ENCODE results near the gene LYZL4.

The LYZL4 gene, protein sequence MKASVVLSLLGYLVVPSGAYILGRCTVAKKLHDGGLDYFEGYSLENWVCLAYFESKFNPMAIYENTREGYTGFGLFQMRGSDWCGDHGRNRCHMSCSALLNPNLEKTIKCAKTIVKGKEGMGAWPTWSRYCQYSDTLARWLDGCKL

DNA sequence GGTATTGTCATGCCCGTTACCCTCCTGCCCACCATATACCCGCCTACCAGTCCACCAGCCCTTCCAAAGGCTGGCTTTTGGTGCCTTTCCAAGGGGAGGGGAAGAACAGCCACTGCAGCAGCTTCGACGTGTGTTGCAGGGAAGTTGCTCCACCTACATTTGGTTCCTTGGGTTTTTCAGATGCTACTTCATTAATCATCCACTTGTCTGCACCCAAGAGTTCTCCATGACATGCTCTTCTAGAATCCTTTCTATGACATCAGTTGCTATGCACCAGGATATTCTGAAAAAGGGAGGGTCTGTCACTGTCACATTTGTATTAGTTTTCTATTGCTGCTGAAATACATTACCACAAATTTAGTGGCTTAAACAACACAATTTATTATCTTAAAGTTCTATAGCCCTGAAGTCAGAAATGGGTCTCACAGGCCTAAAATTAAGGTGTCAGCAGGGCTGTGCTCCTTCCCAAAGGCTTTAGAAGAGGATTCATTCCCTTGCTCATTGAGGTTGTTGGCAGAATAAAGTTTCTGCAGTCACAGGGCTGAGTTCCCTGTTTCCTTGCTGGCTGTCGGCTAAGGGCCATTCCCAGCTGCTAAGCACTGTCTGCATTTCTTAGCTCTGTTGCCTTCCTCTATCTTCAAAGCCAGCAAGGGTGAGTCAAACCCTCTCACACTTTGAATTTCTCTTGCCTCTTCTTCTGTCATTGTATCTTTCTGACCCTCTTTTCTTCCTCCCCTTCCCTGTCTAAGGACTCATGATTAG lies at the start of gene LYZL4:
LYZL4 (minus strand) TSS at position 241 of the 762 bp plus-strand sequence. CDS start 3,359 bp downstream, outside the sequence.
- no peak for DNase-seq (ENCODE audit: low spot score)

- no peak for DNase-seq (ENCODE audit: low spot score)
Measured at GRCh38 chr3:42459151-42459550, 48.7 kb upstream of the LYZL4 start.

- no peak for DNase-seq (ENCODE audit: low spot score)
Measured at GRCh38 chr3:42456211-42456610, 45.8 kb upstream of the LYZL4 start.

GRCh38 chr3:42451546-42452230 lies 41.3 kb upstream of the LYZL4 start:
- DNase-seq (ENCODE audit: low spot score) = no peak

DNA sequence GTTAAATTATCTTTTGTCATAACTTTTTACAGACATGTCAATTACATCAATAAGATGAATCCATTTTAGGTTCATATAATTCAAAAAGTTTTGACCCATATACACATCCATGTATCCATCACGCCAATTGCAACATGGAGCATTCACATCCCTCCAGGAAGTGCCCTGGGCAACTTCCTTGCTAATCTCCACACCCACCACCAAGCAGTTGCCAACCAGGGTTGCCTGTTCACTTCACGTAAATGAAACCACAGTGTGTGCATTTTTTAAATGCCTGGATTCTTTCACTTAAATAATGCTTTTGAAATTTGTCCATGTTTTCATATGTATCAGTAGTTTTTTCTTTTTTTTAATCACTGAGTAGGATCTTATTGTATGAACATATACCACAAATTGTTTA lies 40.7 kb upstream of the LYZL4 start:
- DNase-seq (ENCODE audit: low spot score) = no peak

DNA sequence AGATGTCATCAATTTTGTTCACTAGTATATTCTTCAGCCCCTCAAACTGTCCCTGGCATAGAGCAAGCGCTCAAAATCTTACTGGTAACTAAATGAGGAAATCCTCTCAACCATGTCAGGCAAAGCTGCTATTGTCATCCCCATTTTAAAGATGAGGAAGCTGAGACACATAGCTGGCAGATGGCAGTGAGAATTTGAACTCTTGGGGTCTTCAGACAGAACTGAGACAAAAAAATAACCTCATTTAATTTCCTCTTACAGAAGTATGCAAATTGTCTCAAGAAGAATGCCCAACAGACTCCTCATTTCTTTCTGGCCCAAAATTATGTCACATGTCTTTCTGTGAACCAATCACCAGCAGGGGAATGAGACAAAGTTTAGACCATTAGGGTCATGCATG lies 40.2 kb upstream of the LYZL4 start:
- DNase-seq (ENCODE audit: low spot score) = no peak

DNA sequence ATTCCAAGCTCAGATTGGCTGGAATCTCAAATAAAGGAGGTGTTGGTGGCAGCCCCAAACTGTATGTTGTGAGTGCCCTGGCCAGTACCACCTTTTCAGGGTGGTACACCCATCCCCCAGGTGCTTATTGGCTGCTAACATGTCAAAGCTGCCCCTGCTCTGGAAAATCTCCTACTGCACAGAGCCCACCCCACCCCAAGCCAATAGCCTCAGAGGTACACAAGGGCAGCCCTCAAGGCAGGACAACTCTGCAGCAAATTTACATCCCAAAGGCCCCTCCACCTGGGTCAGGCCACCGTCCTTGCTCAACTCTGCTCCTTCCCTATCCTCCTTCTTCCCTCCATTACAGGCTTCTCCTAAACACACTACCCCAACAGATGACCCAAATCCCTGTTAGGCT lies 37.1 kb upstream of the LYZL4 start:
- DNase-seq (ENCODE audit: low spot score) = no peak

DNA sequence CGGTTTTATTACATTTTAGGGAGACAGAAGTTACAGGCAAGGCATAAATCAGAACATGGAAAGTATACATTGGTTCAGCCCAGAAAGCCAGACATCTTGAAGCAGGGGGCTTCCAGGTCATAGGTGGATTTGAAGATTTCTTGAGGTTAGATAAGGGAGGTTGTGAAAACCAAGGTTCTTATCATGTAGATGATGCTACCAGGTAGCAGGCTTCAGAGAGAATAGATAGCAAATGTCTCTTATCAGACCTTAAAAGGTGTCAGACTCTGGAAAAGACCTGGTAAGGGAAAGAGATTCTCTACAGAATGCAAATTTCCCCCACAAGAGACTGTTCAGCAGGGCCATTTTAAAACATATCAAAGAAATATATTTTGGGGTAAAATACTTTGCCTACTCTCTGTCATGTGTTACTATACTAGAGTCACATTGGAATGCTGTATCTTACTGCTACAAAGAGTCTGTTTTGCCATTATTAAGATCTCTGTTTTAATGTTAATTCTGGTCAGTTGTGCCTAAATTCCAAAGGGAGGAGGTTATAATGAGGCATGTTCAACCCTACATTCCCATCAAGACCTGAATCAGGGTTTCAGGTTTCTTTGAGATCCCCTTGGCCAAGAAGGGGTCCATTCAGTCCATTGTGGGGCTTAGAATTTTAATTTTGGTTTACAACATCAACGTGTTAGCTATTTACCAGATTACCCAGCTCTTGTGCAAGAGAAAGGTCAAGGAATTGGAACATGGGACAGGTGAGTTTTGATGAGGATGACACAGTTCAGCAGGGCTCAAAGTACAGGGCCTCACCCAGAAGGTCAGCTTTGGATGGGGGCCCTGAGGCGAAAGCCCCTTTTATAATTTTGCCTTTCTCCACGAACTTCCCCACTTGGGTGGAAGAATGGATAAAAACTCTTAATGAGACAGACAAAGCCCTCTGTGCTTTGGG lies 36.0 kb upstream of the LYZL4 start:
- DNase-seq (ENCODE audit: low spot score) = no peak

DNA sequence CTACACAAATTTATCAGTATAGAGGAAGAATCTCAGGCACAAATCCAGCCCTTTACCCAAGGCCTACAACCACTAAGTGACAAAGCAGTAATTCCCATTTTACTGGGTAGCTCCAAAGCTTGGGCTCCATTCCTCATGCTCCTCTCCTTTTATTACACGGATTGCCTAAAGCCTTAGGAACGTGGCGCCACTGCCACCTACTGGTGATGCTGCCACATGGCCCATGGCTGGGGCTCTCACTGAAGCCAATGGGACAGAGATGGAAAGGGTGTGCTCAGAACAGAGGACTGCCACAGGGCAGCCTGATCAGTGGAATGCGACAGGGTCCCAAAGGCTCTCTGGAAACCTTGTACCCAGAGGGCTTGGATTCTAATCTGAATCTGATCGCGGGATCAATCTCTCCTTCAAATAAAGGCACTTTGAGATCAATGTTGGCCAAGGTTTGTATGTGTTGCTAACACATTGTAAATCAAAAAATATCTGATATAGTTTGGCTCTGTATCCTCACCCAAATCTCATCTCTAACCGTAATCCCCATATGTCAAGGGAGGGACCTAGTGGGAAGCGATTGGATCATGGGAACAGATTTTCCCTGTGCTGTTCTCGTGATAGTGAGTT lies 33.5 kb upstream of the LYZL4 start:
- peak; percentile 95 for DNase-seq (ENCODE audit: low spot score)

- no peak for DNase-seq (ENCODE audit: low spot score)
Measured at GRCh38 chr3:42443292-42443691, 32.9 kb upstream of the LYZL4 start.

- no peak for DNase-seq (ENCODE audit: low spot score)
Measured at GRCh38 chr3:42442640-42443039, 32.2 kb upstream of the LYZL4 start.

DNA sequence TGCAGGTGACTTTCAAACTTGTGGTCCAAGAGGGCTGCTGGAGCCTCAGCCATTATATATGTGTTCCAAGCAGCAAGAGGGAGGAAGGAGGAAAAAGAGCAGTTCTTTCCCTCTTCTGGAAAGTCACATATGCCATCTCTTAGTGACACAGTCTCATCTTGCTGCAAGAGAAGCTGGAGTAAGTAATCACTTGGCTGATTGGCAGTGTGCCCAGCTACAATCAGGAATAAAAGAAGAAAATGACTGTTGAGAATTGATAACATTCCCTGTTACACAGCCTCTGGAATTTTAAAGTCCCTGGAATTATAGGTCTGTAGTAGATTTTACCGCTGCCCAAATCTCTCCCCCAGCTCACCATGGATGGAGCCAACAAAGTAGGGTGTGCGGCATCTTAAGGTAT lies 31.4 kb upstream of the LYZL4 start:
- peak; percentile 22 for DNase-seq (ENCODE audit: low spot score)

DNA sequence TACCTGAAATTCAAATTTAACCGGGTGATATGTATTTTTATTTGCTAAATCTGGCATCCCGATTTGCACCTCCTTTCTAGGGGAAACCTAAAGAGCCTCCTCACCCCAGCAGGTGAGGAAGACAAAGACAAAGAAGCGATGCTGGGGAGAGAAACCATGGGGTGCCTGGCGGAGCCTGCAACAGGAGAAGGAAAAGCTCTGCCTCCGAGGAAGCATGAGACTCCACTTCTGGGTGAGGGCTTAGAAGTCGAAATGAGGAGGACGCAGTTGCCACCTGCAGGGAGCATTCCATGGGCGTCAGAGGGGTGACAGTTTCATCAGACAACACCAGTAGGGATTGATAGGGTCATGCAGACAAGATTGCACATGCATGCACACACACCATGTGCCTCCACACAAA lies 30.5 kb upstream of the LYZL4 start:
- DNase-seq (ENCODE audit: low spot score) = no peak

DNA sequence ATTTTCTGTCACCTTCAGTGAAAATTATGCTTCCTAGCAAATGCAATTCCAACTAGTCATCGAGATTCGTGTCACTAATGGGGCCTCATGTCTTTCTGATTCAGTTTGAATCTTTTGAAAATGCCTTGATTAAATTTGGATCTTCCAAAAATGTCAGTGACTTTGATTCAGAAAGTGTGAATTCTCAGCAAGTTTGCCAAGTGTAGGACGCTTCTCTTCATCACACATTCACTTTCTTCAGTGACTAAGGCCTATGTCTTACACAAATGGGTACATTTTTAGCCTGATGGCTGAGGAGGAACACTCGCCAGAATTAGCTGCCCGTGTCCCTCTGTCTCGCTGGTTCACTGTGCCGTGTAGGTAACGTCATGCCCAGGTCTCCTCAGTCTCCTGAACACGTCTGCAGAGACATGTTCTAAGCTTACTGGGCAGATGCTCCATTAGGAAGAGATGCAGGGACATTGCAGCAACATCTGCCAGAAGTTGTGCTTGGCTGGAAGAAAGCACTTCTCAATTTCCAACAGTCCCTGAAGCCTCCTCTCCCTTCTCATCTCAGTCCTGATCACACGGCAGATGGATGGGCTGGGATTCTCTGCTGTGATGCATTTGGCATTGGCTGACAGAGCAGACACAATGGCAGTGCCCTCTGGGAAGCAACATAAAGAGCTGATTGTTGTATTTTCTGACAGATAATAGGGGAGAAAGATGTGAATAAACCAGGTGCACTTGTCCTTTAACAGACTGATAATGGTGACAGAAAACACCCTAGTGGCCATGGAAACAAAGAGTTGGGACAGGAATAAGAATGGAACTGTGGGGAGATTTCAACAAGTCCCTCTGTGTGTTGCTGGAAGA lies 29.1 kb upstream of the LYZL4 start:
- DNase-seq (ENCODE audit: low spot score) = peak; percentile 63

DNA sequence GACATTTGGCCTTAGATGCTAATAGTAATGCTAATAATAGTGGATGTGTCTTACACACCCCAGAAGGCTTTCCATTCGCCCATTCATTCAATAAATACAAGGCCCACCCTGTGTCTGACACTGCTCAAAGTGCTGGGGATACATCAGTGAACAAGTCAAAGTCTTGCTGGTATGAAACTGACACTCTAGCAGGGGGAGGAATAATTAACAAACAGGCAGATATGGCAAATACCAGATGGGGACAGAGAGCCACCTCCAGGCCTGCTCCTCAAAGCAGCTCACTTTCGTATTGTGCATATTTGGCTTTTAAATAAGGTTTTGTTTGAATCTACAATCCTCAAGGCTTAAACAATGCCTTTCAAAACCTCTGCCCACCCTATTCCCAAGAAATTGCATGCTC lies 28.3 kb upstream of the LYZL4 start:
- peak; percentile 32 for DNase-seq (ENCODE audit: low spot score)

DNA sequence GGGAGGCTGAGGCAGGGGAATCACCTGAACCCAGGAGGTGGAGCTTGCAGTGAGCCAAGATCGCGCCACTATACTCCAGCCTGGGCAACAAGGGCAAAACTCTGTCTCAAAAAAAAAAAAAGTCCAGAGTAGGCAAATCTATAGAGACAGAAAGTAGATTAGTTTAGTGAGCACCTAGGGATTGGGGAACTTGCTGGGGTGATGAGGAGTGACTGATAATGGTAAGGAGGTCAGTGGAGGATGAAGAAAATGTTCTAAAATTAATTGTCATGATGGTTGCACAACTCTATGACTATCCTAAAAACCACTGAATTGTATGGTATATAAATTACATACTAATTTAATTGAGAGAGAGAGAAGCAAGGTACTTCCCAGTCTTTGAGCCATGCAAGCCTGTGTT lies 27.8 kb upstream of the LYZL4 start:
- no peak for DNase-seq (ENCODE audit: low spot score)

DNA sequence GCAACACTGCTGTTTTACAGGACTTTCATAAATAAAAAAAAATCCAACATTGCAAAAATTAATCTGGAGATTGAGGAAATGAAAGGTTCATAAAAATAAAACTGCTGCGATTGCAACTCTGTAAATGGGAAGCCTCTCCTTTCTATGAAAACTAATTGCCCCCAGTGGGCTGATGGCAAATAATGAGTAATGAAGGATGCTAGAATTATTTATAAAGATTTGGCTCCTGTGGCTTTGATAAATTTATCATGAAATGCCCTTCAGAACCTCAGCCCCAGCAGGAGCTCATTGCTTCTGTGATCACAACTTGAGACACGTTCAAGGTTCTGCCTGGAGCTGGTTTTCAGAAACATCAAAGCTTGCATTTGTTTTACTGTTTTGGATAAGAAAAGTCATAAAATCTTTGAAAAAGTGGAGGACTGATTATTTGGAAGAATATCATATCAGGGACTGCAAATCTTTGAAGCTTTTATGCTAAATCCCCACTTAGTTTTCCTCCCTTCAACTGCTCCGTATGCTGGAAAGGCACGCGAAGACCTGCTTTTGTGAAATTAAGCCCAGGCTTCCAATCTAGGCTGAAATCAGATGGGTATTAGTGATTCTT lies 24.5 kb upstream of the LYZL4 start:
- no peak for DNase-seq (ENCODE audit: low spot score)

GRCh38 chr3:42432485-42432884 lies 22.1 kb upstream of the LYZL4 start:
- DNase-seq (ENCODE audit: low spot score) = no peak

DNA sequence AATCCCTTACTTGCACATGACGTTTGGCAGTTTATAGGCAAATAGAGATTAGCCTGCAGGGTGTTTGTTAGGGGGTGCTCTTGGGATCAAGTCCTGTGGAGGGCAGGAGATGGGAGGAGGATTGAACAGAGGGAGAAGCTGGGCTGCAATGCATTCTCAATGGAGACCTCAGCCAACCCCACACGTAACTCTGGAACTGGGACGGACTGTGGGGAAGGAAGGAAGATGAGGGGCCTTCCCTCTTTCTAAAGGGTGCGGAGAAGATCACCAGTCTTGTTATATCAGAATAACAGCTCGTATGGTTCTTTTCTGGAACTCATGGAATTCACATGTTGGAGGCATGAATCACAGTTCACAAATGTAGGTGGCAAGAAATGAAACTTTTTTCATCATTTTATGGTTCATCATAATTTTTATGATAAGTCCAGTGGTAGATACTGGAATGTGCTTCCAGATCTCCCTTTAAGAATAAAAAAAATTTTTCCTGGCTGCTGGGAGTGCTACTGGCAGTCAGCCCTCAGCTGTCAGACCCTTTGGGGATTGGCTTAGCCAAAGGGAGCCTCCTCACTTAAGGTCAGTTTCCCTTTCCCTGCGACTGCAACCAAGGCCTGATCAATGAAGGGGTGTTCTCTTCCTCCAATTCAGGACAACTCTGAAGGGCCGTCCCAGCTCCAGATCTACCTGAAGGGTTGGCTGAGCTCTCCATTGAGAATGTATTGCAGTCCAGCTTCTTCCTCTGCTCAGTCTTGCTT lies 20.5 kb upstream of the LYZL4 start:
- no peak for DNase-seq (ENCODE audit: low spot score)

- no peak for DNase-seq (ENCODE audit: low spot score)
Measured at GRCh38 chr3:42428830-42429229, 18.4 kb upstream of the LYZL4 start.
